HepG2 (cell line): ENCODE measurements around the gene C20orf96. TPM values are rescaled to one million over a fixed set of nuclear protein-coding genes. Genes with fewer than 3 reads are reported as not detected.

Experiments used
- AHR ChIP-seq: IDR thresholded peaks from 2 replicates; pipeline ENCODE4 v1.6.1; 2018; ENCODE audit warnings: missing genetic modification reagents, missing compliant biosample characterization
- ATF7-NPFF ChIP-seq: sonication (generic); formaldehyde crosslinking; IDR thresholded peaks from 2 replicates; pipeline ENCODE4 v1.8.1; 2023; ENCODE audit warnings: mild to moderate bottlenecking, low read depth, missing genetic modification reagents, moderate library complexity
- ERF ChIP-seq: IDR thresholded peaks from 2 replicates; pipeline ENCODE4 v1.6.1; 2018; ENCODE audit warnings: missing biosample characterization, missing genetic modification reagents
- FOXO4 ChIP-seq: sonication (generic); formaldehyde crosslinking; conservative IDR thresholded peaks from 2 replicates; pipeline ENCODE4 v1.8.1; 2023; ENCODE audit warnings: missing genetic modification reagents
- HES4 ChIP-seq: sonication (generic); formaldehyde crosslinking; IDR thresholded peaks from 2 replicates; pipeline ENCODE4 v1.9.0; 2021; ENCODE audit warnings: mild to moderate bottlenecking, missing genetic modification reagents, borderline replicate concordance
- NKX3-1 ChIP-seq: sonication (generic); formaldehyde crosslinking; IDR thresholded peaks from 2 replicates; pipeline ENCODE4 v1.5.0; 2020; ENCODE audit warnings: missing genetic modification reagents
- PAWR ChIP-seq: sonication (generic); formaldehyde crosslinking; IDR thresholded peaks from 2 replicates; pipeline ENCODE4 v1.4.0; 2020; ENCODE audit warnings: missing genetic modification reagents, mild to moderate bottlenecking, borderline replicate concordance
- PHF8 ChIP-seq: sonication (generic); formaldehyde crosslinking; IDR thresholded peaks from 2 replicates; pipeline ENCODE4 v1.5.0; 2020; ENCODE audit warnings: missing genetic modification reagents
- RFX3 ChIP-seq: IDR thresholded peaks from 2 replicates; pipeline ENCODE4 v1.6.1; 2016; ENCODE audit warnings: missing biosample characterization, missing genetic modification reagents
- RFX5 ChIP-seq: IDR thresholded peaks from 2 replicates; pipeline ENCODE4 v1.6.1; 2011; ENCODE audit warnings: low read depth, low read length, improper control_type of control experiment
- SIX4 ChIP-seq: sonication (generic); formaldehyde crosslinking; IDR thresholded peaks from 2 replicates; pipeline ENCODE4 v1.4.0; 2020; ENCODE audit warnings: missing genetic modification reagents
- SYNCRIP ChIP-seq: fragments of 200-400 bp; formaldehyde crosslinking; IDR thresholded peaks from 2 replicates; pipeline ENCODE4 v1.6.1; 2018; ENCODE audit warnings: mild to moderate bottlenecking, low read depth, low read length; ENCODE audit not compliant: insufficient read depth
- TEAD3 ChIP-seq: optimal IDR thresholded peaks from 2 replicates; pipeline ENCODE3; 2016; ENCODE audit warnings: borderline replicate concordance
- TRIM24 ChIP-seq: sonication (generic); formaldehyde crosslinking; IDR thresholded peaks from 2 replicates; pipeline ENCODE4 v1.8.0; 2022; ENCODE audit warnings: mild to moderate bottlenecking, missing genetic modification reagents
- TSC22D2 ChIP-seq: sonication (generic); formaldehyde crosslinking; IDR thresholded peaks from 2 replicates; pipeline ENCODE4 v1.5.1; 2020; ENCODE audit warnings: missing genetic modification reagents, mild to moderate bottlenecking, borderline replicate concordance
- ZBTB42 ChIP-seq: sonication (generic); formaldehyde crosslinking; IDR thresholded peaks from 2 replicates; pipeline ENCODE4 v1.5.0; 2020; ENCODE audit warnings: mild to moderate bottlenecking, missing genetic modification reagents
- ZBTB46 ChIP-seq: sonication (generic); formaldehyde crosslinking; IDR thresholded peaks from 2 replicates; pipeline ENCODE4 v1.4.0; 2020; ENCODE audit warnings: mild to moderate bottlenecking, missing genetic modification reagents, borderline replicate concordance
- ZNF24 ChIP-seq: fragments of 450-650 bp; IDR thresholded peaks from 2 replicates; pipeline ENCODE4 v1.6.1; 2017; ENCODE audit warnings: antibody characterized with exemption, mild to moderate bottlenecking
- ZNF275 ChIP-seq: sonication (generic); formaldehyde crosslinking; IDR thresholded peaks from 2 replicates; pipeline ENCODE4 v1.8.0; 2022; ENCODE audit warnings: missing genetic modification reagents, mild to moderate bottlenecking, inconsistent platforms, borderline replicate concordance
- ZNF33A ChIP-seq: sonication (generic); formaldehyde crosslinking; IDR thresholded peaks from 2 replicates; pipeline ENCODE4 v1.5.1; 2020; ENCODE audit warnings: missing genetic modification reagents, mild to moderate bottlenecking, moderate library complexity, borderline replicate concordance
- ZNF644 ChIP-seq: IDR thresholded peaks from 2 replicates; pipeline ENCODE4 v1.6.1; 2016; ENCODE audit warnings: low read depth
- ZNF766 ChIP-seq: sonication (generic); formaldehyde crosslinking; IDR thresholded peaks from 2 replicates; pipeline ENCODE4 v1.5.0; 2020; ENCODE audit warnings: missing genetic modification reagents, borderline replicate concordance
- ZSCAN21 ChIP-seq: sonication (generic); formaldehyde crosslinking; IDR thresholded peaks from 2 replicates; pipeline ENCODE4 v1.8.0; 2022; ENCODE audit warnings: mild to moderate bottlenecking, missing genetic modification reagents, moderate library complexity, borderline replicate concordance
- polyA plus RNA-seq, 8 experiments: library from polyadenylated mRNA; depleted of rRNA in 3 of 8; stranded (reverse) in 7 of 8; unstranded in 1 of 8; fragments of >200 nt; fragmentation: Illumina TruSeq in 4 of 8; extraction: Trizol in 4 of 8; gene quantifications; 2 replicates each; pipeline versions ENCODE4 v1.2.1 to v1.2.3, GENCODE V29; 2011 to 2016; ENCODE audit warnings: low read depth in 4 of 8, missing spikeins in 1 of 8, mixed read lengths in 1 of 8; ENCODE audit not compliant: insufficient read depth in 1 of 8
- total RNA-seq, 5 experiments: library from RNA; depleted of rRNA; stranded (reverse); fragments of >200 nt; fragmentation: Illumina TruSeq; extraction: Trizol; gene quantifications; 2 replicates each; pipeline ENCODE4 v1.2.3, GENCODE V29; 2016; ENCODE audit warnings: low read depth in 1 of 5
- TF ChIP-seq, protein P1 (sequence below): IDR thresholded peaks from 2 replicates; pipeline ENCODE4 v1.6.1; 2016

Gene C20orf96
- total and polyA plus RNA-seq, 2 of the 13 experiments (the other 11 are each of a cell fraction or from before 2014, with no cell fraction given), result 3.8 to 20.6 TPM

DNA sequence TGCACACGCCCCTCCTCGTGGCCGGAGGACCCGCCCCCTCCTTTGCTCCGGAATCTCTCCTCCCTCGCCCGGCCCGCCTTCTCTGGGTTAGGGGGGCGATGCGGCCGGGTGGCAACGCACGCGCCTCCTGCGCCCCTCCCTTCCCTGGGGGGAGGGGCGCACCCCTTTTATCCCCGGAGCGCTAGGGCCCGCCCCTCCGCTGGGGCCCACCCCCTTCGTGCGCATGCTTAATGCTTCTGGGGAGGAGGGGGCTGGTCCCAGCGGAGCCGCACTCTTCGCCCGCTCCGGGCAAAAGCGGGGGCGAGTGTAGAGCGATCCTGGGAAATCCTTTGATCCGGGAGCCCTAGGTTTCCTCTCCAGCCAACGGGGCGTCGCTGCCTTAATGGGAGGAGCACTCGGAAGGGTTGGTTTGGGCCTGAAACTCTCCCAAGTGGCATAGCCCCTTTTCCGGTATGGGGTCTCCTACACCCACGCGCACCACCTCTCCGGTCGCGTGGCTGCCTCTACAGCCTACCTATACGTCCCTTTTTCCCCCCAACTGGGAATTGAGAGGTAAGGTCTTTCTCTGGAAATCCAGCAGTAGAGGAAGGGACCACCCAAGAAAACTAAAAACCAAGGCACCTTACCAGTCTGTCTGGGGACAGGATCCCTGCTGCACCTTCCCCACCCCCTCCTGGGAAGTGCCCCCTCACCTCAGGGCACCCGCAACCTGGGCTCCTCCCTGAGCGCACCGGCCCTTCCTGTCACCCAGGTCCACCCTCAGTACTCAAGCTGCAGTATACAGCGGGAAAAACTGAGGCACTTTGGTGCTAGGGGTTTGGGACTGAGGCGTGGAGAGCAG, 36.9 kb upstream of the C20orf96 start (continued):
- TF ChIP-seq FOXO4 (CRISPR knock-in tag), result no peak
- TF ChIP-seq AHR (CRISPR knock-in tag), result no peak
- TF ChIP-seq SIX4 (CRISPR knock-in tag), result no peak
- TF ChIP-seq NKX3-1 (CRISPR knock-in tag), result 0 out of 2 replicates have a peak, but pooled peaks have one; percentile 54
- TF ChIP-seq ZBTB46 (CRISPR knock-in tag), result no peak
- no peak for TF ChIP-seq ZNF766
- TF ChIP-seq HES4, result peak; percentile 33; the same call in 1 of the 2 replicates
- 0 out of 2 replicates have a peak, but pooled peaks have one; percentile 5 for TF ChIP-seq TSC22D2 (CRISPR knock-in tag)
- TF ChIP-seq, protein P1, sequence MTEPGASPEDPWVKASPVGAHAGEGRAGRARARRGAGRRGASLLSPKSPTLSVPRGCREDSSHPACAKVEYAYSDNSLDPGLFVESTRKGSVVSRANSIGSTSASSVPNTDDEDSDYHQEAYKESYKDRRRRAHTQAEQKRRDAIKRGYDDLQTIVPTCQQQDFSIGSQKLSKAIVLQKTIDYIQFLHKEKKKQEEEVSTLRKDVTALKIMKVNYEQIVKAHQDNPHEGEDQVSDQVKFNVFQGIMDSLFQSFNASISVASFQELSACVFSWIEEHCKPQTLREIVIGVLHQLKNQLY, result peak; percentile 46; the same call in 1 of the 2 replicates
- TF ChIP-seq TRIM24 (CRISPR knock-in tag), result no peak
- TF ChIP-seq RFX3 (CRISPR knock-in tag), result no peak
- peak; percentile 27; the same call in 1 of the 2 replicates for TF ChIP-seq PHF8 (CRISPR knock-in tag)
- TF ChIP-seq ZNF275 (CRISPR knock-in tag), result no peak
- no peak for TF ChIP-seq ZNF24
- no peak for TF ChIP-seq TEAD3
- no peak; the same call in 1 of the 2 replicates for TF ChIP-seq PAWR (CRISPR knock-in tag)
- TF ChIP-seq ZNF33A (CRISPR knock-in tag), result 0 out of 2 replicates have a peak, but pooled peaks have one; percentile 34
- TF ChIP-seq RFX5, result peak; percentile 82
- no peak for TF ChIP-seq ZNF644
- TF ChIP-seq ZSCAN21 (CRISPR knock-in tag), result no peak
- no peak for TF ChIP-seq ZBTB42 (CRISPR knock-in tag)
- TF ChIP-seq ATF7-NPFF (CRISPR knock-in tag), result peak; percentile 69; the same call in 1 of the 2 replicates
- TF ChIP-seq ERF (CRISPR knock-in tag), result 0 out of 2 replicates have a peak, but pooled peaks have one; percentile 26
- TF ChIP-seq SYNCRIP, result no peak
